WTC11 (cell line): ENCODE results near the gene ITPK1. TPM values are rescaled to one million over a fixed set of nuclear protein-coding genes. Genes with fewer than 3 reads are reported as not detected.

Experiments
- ATAC-seq: fragments of 200-7000 bp; cut with Tn5 transposase; 2 replicates; pipeline ENCODE4 v1.10.0; 2021; ENCODE audit warnings: mild to moderate bottlenecking, moderate library complexity
- CTCF ChIA-PET: fragments of 300-600 bp; sonication (Branson Sonifier 250); formaldehyde crosslinking; loops from one replicate; lab custom pipeline; 2021; ENCODE audit warnings: antibody characterized with exemption; lab: Charles Lee
- POLR2A ChIA-PET: fragments of 350-600 bp; sonication (Branson Sonifier 250); formaldehyde crosslinking; loops from one replicate; lab custom pipeline; 2021; ENCODE audit warnings: antibody characterized with exemption; lab: Charles Lee
- DNase-seq: peaks from one replicate; pipeline ENCODE4 v3.0.0; 2021; ENCODE audit warnings: low spot score
- H3K27ac Mint-ChIP-seq: 2 replicates; pipeline ENCODE4 v1.8.0; 2021; ENCODE audit warnings: mixed read lengths
- H3K27me3 Mint-ChIP-seq: 2 replicates; pipeline ENCODE4 v1.8.0; 2021; ENCODE audit warnings: low read depth, mild to moderate bottlenecking, moderate library complexity, mixed read lengths
- H3K36me3 Mint-ChIP-seq: 2 replicates; pipeline ENCODE4 v1.8.0; 2021; ENCODE audit warnings: mixed read lengths
- H3K4me1 Mint-ChIP-seq: 2 replicates; pipeline ENCODE4 v1.8.0; 2022; ENCODE audit warnings: mixed read lengths
- H3K4me3 Mint-ChIP-seq: 2 replicates; pipeline ENCODE4 v1.8.0; 2021; ENCODE audit warnings: mild to moderate bottlenecking, moderate library complexity, mixed read lengths
- H3K9me3 Mint-ChIP-seq: 2 replicates; pipeline ENCODE4 v1.8.0; 2021; ENCODE audit warnings: mixed read lengths
- ATF1 ChIP-seq: sonication (generic); formaldehyde crosslinking; IDR thresholded peaks from 2 replicates; pipeline ENCODE4 v1.8.1; 2023; ENCODE audit warnings: mild to moderate bottlenecking, moderate library complexity, missing genetic modification reagents
- ATF2 ChIP-seq: sonication (generic); formaldehyde crosslinking; IDR thresholded peaks from 2 replicates; pipeline ENCODE4 v1.8.1; 2022; ENCODE audit warnings: low read depth, missing genetic modification reagents, borderline replicate concordance
- ATF6 ChIP-seq: sonication (generic); formaldehyde crosslinking; IDR thresholded peaks from 2 replicates; pipeline ENCODE4 v1.8.1; 2023; ENCODE audit warnings: mild to moderate bottlenecking, missing genetic modification reagents
- E2F1 ChIP-seq: sonication (generic); formaldehyde crosslinking; IDR thresholded peaks from 2 replicates; pipeline ENCODE4 v1.8.0; 2022; ENCODE audit warnings: mild to moderate bottlenecking, missing genetic modification reagents
- E2F4 ChIP-seq: sonication (generic); formaldehyde crosslinking; IDR thresholded peaks from 2 replicates; pipeline ENCODE4 v1.8.1; 2022; ENCODE audit warnings: low read depth, mild to moderate bottlenecking, moderate library complexity, missing genetic modification reagents, borderline replicate concordance
- HMGA2 ChIP-seq: fragments of 250-450 bp; sonication (Bioruptor Pico); IDR thresholded peaks from 2 replicates; pipeline ENCODE4 v1.4.0; 2021; ENCODE audit warnings: mild to moderate bottlenecking, moderate library complexity
- KAT7 ChIP-seq: sonication (generic); formaldehyde crosslinking; IDR thresholded peaks from 2 replicates; pipeline ENCODE4 v1.8.1; 2023; ENCODE audit warnings: missing genetic modification reagents, mild to moderate bottlenecking, borderline replicate concordance
- MYBL2 ChIP-seq: sonication (generic); formaldehyde crosslinking; IDR thresholded peaks from 2 replicates; pipeline ENCODE4 v1.8.1; 2023; ENCODE audit warnings: mild to moderate bottlenecking, moderate library complexity, missing genetic modification reagents
- PREB ChIP-seq: sonication (generic); formaldehyde crosslinking; IDR thresholded peaks from 2 replicates; pipeline ENCODE4 v1.8.1; 2022; ENCODE audit warnings: mild to moderate bottlenecking, missing genetic modification reagents, moderate library complexity, borderline replicate concordance
- PRRX2 ChIP-seq: fragments of 250-450 bp; sonication (Bioruptor Pico); IDR thresholded peaks from 2 replicates; pipeline ENCODE4 v1.8.0; 2021; ENCODE audit warnings: mild to moderate bottlenecking
- SMAD3 ChIP-seq: sonication (generic); formaldehyde crosslinking; IDR thresholded peaks from 2 replicates; pipeline ENCODE4 v1.8.0; 2022; ENCODE audit warnings: missing genetic modification reagents, mild to moderate bottlenecking, borderline replicate concordance
- SOX15 ChIP-seq: fragments of 250-450 bp; sonication (Bioruptor Pico); IDR thresholded peaks from 2 replicates; pipeline ENCODE4 v1.9.0; 2021; ENCODE audit warnings: mild to moderate bottlenecking
- TP53 ChIP-seq: sonication (generic); formaldehyde crosslinking; IDR thresholded peaks from 2 replicates; pipeline ENCODE4 v1.8.1; 2023; ENCODE audit warnings: mild to moderate bottlenecking, missing genetic modification reagents
- ZBTB43 ChIP-seq: sonication (generic); formaldehyde crosslinking; IDR thresholded peaks from 2 replicates; pipeline ENCODE4 v1.8.1; 2023; ENCODE audit warnings: mild to moderate bottlenecking, missing genetic modification reagents
- ZMAT4 ChIP-seq: fragments of 250-450 bp; sonication (Bioruptor Pico); IDR thresholded peaks from 2 replicates; pipeline ENCODE4 v1.9.0; 2021; ENCODE audit warnings: mild to moderate bottlenecking
- ZNF138 ChIP-seq: sonication (generic); formaldehyde crosslinking; conservative IDR thresholded peaks from 2 replicates; pipeline ENCODE4 v1.8.1; 2022; ENCODE audit warnings: mild to moderate bottlenecking, moderate library complexity, missing genetic modification reagents
- ZNF317 ChIP-seq: sonication (generic); formaldehyde crosslinking; IDR thresholded peaks from 2 replicates; pipeline ENCODE4 v1.8.1; 2023; ENCODE audit warnings: low read depth, mild to moderate bottlenecking, moderate library complexity, missing genetic modification reagents, borderline replicate concordance
- ZNF423 ChIP-seq: fragments of 250-450 bp; sonication (Bioruptor Pico); IDR thresholded peaks from 2 replicates; pipeline ENCODE4 v2.1.2; 2022; ENCODE audit warnings: mild to moderate bottlenecking, moderate library complexity
- ZNF532 ChIP-seq: fragments of 250-450 bp; sonication (Bioruptor Pico); IDR thresholded peaks from 2 replicates; pipeline ENCODE4 v1.9.0; 2021; ENCODE audit warnings: mild to moderate bottlenecking, borderline replicate concordance
- total RNA-seq: library from RNA; stranded (reverse); gene quantifications from 3 replicates; pipeline ENCODE4 v1.2.3, GENCODE V29; 2021

ITPK1 gene
- total RNA-seq, 1 experiment from 2014 or later: 144 TPM

GRCh38 chr14:92897922-92898565 is 217.7 kb downstream of the ITPK1 start:
- ATAC-seq: no peak
- Mint-ChIP-seq H3K27me3 (peaks cover 21% of the 10 kb centered on the region), H3K27ac (no peak overlapping the region), H3K4me1 (peaks cover 13% of the 10 kb centered on the region), H3K4me3 (no peak overlapping the region), H3K9me3 (peaks cover 11% of the 10 kb centered on the region), H3K36me3 (no peaks in the 10 kb centered on the region)
- no peak for DNase-seq
- TF ChIP-seq E2F1 (no peak), ZNF423 (CRISPR knock-in tag) (no peak), ZMAT4 (CRISPR knock-in tag) (no peak), SMAD3 (CRISPR knock-in tag) (no peak), MYBL2 (CRISPR knock-in tag) (no peak), KAT7 (CRISPR knock-in tag) (no peak), TP53 (no peak), PREB (CRISPR knock-in tag) (no peak), ATF2 (CRISPR knock-in tag) (no peak), ZNF317 (no peak)
- POLR2A ChIA-PET: no interaction called here
- CTCF ChIA-PET: interaction anchor here (0.7 kb wide), 1 partner anchor 35 kb away, joined by 3 read pairs; no protein-coding TSS in a partner anchor

- Mint-ChIP-seq H3K27ac (no peak overlapping the region), H3K4me3 (no peak overlapping the region), H3K4me1 (peaks cover 7% of the 10 kb centered on the region; the same call in 1 of the 2 replicates), H3K9me3 (peaks cover 20% of the 10 kb centered on the region), H3K36me3 (peaks cover 2% of the 10 kb centered on the region; the same call in 1 of the 2 replicates), H3K27me3 (peaks cover 9% of the 10 kb centered on the region)
- DNase-seq (no peak), ATAC-seq (no peak)
- CTCF ChIA-PET: no interaction called here
- POLR2A ChIA-PET: no interaction called here
- TF ChIP-seq ATF1 (CRISPR knock-in tag) (no peak), ZNF138 (CRISPR knock-in tag) (no peak), HMGA2 (CRISPR knock-in tag) (no peak), SOX15 (CRISPR knock-in tag) (no peak), ZBTB43 (CRISPR knock-in tag) (no peak), ZNF532 (CRISPR knock-in tag) (no peak), PRRX2 (no peak), ATF6 (no peak), E2F4 (CRISPR knock-in tag) (no peak)
These were observed 220.3 kb downstream of the ITPK1 start for GRCh38 chr14:92895352-92895878.
